HG03139 (cell line): ENCODE results near the gene DRD4.

ENCODE experiments used
- ATAC-seq: cut with Tn5 transposase; IDR thresholded peaks from one replicate; pipeline ENCODE4 v1.9.1; 2021; ENCODE audit not compliant: unreplicated experiment

The DRD4 gene

GRCh38 chr11:609341-609811, 27.7 kb upstream of the DRD4 start:
- ATAC-seq, result no peak

- no peak for ATAC-seq
Measured at GRCh38 chr11:610146-610801, 26.8 kb upstream of the DRD4 start.

GRCh38 chr11:611001-611996, 25.8 kb upstream of the DRD4 start:
- ATAC-seq, result no peak

- ATAC-seq, result no peak
Measured at GRCh38 chr11:612201-612960, 24.7 kb upstream of the DRD4 start.

- no peak for ATAC-seq
Measured at GRCh38 chr11:612961-613300, 24.1 kb upstream of the DRD4 start.

GRCh38 chr11:613369-613968, 23.6 kb upstream of the DRD4 start:
- ATAC-seq, result no peak

GRCh38 chr11:614021-614622, 22.9 kb upstream of the DRD4 start:
- no peak for ATAC-seq

GRCh38 chr11:614623-615503, 22.2 kb upstream of the DRD4 start:
- ATAC-seq, result no peak

GRCh38 chr11:615504-616319, 21.4 kb upstream of the DRD4 start, which contains the start of gene IRF7:
IRF7 (minus strand) TSS chr11:615950; CDS start chr11:615364, 586 bp downstream.
- ATAC-seq, result peak; percentile 62

- ATAC-seq, result no peak
Measured at GRCh38 chr11:616320-617198, 20.5 kb upstream of the DRD4 start.

- no peak for ATAC-seq
Measured at GRCh38 chr11:617199-617911, 19.7 kb upstream of the DRD4 start.

- no peak for ATAC-seq
Measured at GRCh38 chr11:617912-618682, 19.0 kb upstream of the DRD4 start.

- no peak for ATAC-seq
Measured at GRCh38 chr11:618856-619627, 18.0 kb upstream of the DRD4 start.

GRCh38 chr11:619628-620050, 17.4 kb upstream of the DRD4 start:
- no peak for ATAC-seq

GRCh38 chr11:620201-620600, 16.9 kb upstream of the DRD4 start:
- no peak for ATAC-seq
